Measurements from ENCODE around the gene ELOA.

GRCh38 chr1:23695667-23696066, 47.6 kb upstream of the ELOA start:
- TF ChIP-seq POLR2AphosphoS5 (IDR thresholded peaks at IDR 0.05; ENCODE audit: low read depth, low read length) (no peak), FOXP2 (optimal IDR thresholded peaks at IDR 0.05; ENCODE audit: borderline replicate concordance, extremely low read depth, extremely low read length, insufficient read depth) (no peak)

Data from PFSK-1 (cell line).